HG03045 (cell line): ENCODE data around the gene SPHKAP.
"Not testable (repeated sequence)": the region's sequence is repeated elsewhere in the genome, so short reads cannot be mapped to it uniquely, and the experiment has no call there.

ENCODE experiments used
- ATAC-seq: cut with Tn5 transposase; IDR thresholded peaks from one replicate; pipeline ENCODE4 v1.9.1; 2021; ENCODE audit warnings: mild to moderate bottlenecking, moderate library complexity; ENCODE audit not compliant: unreplicated experiment

The SPHKAP gene

DNA sequence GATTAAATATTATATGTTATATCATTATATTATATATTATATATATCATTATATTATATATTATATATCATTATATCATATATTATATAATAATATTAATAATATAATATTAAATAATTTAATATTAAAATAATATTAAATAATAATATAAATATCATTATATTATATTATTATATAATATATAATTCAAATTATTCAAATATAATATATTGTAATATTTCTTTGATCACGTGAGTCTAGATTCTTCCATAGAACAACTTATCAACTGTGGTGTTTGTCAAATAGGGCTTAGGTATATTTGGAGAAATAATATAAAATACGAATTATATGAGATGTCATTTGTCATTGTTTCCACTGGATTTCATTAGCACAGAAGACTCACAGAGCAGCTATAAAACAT is 77.3 kb downstream of the SPHKAP start:
- no peak for ATAC-seq

DNA sequence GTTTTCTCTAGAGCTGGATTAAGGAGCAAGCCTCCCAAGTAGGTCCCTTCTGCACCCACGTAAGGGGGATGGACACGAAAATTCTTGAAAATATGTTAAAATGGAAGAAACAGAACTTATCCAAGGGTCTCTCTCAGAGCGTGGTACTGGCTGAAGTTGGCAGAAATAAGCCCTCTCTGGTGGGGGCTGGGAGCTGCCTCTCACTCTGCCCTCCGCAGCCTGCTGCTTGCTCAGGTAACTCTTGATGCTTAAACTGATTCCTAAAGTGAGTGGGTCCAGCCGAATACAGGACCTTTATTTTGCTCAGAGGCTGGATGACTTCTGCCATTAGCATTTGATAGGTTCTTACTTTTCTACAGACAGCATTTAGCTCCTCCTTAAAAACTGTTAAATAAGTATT is 78.1 kb downstream of the SPHKAP start:
- no peak for ATAC-seq

DNA sequence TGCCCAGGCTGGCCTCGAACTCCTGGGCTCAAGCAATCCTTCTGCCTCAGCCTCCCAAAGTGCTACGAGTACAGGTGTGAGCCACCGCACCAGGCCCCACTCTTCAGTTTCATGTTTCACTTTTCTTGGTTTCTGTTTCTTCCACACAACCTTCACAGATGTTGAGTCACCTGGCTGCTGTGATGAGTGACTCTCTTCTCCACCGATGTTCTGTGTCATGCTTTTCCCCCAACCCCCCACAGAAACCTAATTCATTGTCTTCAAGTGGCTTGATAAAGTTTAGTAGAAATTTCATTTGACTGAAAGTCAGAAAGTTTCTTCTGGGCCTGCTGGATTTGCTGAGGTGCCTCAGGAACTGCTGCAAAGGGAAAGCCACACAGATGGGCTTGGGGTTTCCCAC is 78.5 kb downstream of the SPHKAP start:
- ATAC-seq: no peak

DNA sequence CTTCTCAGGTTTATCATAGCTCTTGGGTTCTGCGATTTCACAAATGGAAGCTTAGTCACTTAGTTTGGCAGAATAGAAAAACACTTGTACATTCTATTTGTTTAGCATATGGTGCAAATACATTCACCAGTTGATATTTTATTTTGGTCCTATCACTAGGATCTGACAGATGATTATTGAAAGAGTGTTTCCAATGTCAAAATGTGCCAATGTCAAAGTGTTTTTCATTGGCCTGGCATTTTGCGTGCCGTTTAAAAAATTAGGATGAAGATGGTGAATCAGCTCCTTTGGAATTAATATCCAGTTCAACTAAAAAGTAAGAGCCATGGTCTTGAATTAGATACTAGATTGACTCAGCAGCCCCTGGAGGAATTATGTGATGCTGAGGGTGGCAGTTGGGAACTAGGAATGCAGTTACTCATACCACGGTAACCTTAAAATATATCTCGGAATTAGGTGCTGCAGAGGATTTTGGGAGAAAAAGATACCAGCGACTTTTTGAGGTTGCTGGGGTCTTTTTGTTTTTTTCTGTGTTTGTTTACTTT is 87.0 kb downstream of the SPHKAP start:
- no peak for ATAC-seq

DNA sequence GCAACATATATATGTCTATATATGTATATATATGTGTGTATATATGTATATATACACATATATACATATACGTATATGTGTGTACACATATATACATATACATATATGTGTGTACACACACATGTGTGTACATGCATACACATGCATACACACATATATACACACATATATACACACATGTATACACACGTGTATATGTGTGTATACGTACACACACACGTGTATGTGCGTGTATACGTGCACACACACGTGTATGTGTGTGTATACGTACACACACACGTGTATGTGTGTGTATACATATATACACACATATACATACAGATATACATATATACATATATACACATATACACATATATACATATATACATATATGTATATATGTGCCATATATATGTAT is 89.4 kb downstream of the SPHKAP start:
- ATAC-seq: no peak

DNA sequence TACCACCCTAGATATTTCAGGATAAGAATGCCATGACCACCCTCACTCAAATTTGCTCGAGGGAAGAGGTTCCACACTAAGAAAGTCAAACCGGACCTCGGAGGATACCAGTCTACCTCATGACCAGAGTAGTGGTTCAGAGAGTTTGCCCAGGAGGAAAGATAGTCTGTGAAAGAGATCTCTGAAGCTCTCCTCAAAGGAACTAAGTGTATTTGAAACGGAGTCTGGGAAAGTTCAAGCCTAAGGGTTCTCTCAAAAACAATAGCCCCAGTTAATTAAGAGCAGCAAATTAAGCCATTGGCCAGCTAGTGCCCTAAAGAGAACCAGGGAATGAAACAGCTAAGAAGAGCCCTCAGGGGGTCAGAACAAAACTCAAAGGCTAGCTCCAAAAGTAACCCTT is 94.9 kb downstream of the SPHKAP start:
- no peak for ATAC-seq

DNA sequence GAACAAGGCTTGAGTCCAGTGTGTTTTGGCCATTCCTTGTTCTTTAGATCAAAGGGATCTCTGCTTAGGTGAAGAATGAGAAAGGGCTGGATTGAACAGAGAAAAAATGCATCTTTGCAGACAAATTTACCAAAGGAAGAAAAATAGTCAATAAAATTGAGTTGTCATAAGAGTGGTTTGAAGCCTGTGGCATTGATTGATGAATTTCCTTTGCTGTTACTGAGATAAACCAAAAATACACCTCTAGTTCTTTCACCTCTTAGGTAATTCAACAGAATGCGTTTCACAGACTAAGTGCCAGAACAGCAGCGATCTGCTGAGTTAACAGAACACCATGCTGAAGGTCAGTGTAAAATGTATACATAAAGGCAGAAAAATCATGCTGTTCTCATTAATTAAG is 96.8 kb downstream of the SPHKAP start:
- ATAC-seq: no peak

DNA sequence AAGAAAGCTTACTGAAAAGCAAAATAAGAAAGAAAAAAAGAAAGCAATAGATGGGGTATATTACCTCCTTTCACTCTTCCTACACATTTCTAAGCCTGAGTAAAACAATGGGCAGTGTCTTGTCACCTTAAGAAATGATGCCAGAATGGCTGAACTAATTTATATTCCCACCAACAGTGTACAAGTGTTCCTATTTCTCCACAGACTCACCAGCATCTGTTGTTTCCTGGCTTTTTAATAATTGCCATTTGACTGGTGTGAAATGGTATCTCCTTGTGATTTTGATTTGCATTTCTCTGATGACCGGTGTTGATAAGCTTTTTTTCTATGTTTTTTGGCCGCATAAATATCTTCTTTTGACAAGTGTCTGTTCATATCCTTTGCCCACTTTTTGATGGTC is 98.4 kb downstream of the SPHKAP start:
- ATAC-seq: no peak

DNA sequence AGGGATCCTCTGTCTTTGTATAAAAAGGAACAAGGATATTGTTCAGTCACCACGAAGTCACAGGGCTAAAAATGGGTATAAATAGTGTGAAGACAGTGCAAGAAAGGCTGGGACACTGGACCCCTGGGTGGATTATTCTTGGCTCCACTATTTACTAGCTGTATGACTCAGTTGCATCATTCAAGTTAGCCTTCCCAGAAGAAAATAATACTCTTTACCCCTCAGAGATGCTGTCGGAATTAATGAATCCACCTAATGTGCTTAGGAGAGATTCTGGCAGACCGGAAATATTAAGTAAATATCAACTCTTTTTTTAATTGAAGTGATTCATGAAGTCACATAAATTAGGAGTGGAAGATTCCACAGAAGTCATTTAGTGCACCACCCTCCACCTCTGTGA is 98.9 kb downstream of the SPHKAP start:
- no peak for ATAC-seq

DNA sequence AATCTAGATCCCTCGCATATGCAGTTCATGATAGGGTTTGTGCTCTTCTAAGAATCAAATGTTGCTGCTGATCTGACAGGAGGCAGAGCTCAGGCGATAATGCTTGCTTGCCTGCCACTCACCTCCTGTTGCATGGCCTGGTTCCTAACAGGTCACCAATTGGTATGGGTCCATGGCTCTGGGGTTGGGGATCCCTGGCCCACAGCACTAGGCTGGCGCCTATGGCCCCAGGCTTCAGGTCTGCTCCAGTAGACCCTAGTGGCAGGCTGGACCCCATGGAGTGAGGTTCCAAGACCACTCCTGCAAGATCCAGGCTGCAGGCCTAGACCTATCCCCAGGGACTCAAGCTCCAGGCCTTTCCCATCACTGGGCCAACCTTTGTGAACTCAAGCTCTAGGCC is 102.3 kb downstream of the SPHKAP start:
- no peak for ATAC-seq

DNA sequence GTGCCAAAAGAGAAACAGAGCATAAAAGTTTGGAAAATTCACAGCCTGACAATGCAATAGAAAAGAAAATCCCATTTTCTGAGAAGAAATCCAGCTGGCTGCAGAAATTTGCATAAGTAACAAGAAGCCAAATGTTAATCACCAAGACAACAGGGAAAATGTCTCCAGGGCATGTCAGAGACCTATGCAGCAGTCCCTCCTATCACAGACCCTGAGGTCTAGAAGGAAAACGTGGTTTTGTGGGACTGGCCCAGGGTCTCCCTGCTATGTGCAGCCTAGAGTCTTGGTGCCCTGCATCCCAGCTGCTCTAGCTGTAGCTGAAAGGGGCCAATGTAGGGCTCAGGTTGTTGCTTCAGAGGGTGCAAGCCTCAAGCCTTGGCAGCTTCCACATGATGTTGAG is 104.8 kb downstream of the SPHKAP start:
- ATAC-seq: not testable (repeated sequence)

DNA sequence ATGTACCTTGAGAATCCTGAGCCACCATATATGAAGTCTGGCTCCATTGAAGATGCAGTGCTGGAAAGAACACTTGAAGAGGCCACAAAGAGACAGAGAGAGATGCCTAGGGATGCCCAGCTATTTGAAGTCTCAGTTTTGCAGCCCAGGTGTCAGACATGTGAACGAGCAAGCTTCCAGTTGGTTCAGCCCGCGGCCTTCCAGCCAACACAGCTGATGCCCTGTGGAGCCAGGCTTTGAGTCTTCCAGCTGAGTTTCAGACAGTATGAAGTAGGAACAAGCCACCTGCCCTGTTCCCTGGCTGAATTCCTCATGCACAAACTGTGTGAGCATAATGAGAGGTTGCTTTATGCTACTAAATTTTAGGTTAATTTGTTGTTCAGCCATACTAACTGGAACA is 108.8 kb downstream of the SPHKAP start:
- no peak for ATAC-seq

DNA sequence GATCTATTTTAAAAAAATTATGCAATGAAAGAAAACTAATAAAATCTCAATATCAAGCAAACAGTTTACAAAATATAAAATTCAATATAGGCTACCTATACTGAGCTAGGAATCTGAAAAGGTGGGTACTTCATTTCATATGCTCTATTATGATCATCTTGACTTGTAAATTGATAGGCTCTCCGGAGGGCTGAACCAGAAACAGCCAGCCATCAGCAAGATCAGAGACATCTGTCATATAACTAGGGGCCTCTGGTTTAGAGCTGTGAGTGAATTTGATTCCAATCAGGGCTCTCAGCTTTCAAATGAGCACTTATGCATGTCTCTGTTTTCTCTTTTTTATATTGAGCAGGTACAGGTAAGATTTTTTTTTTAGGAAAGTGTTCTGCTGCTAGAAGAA is 114.2 kb downstream of the SPHKAP start:
- ATAC-seq: no peak

DNA sequence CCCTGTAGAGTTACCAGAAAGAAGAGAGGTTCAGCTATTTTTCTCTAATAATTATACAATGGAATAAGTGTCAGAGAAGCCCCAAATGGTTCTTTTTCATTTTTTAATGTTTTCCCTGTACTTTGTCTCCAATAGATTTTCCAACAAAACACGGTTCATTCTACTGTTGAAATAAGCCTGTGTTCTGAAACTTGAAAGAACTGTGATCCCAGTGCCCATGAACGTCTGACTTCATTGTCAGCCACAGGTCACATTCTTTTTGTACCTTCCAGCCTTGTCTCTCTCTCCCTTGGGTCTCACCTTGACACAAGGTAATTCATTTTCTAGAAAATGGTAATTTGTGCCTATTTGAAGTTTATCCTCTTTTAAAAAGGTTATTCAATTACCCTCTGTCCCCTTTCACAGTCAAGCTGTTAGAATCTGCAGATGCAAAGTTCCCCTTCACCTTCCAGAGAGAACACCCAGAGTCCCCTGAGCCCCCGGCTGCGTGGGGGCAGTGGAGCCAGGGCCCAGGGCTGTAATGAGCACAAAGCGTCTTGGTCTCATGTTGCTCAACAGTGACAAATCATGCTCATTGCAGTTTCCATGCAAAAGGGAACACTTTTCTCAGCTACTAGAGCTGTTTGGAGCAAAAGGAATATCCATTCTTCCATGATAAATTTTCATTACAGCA is 115.2 kb downstream of the SPHKAP start:
- ATAC-seq: no peak

DNA sequence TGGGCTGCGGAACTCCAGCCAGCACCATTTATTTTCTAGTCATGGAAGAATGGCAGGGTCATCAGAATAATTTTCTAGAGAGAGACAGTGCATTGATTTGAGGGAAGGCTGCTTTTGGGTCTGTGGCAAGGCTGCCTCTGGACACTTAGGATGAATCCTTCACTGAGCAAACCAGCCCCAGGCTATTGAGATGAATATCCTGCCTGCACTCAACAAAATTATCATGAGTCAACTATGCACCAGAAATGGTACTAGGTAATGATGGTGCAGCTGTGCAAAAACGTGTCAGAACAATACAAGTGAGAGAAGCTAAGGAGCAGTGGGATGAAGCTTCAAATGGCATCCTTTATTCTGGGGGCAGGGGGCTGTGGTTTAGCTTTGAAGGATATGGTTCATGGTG is 115.8 kb downstream of the SPHKAP start:
- ATAC-seq: no peak

DNA sequence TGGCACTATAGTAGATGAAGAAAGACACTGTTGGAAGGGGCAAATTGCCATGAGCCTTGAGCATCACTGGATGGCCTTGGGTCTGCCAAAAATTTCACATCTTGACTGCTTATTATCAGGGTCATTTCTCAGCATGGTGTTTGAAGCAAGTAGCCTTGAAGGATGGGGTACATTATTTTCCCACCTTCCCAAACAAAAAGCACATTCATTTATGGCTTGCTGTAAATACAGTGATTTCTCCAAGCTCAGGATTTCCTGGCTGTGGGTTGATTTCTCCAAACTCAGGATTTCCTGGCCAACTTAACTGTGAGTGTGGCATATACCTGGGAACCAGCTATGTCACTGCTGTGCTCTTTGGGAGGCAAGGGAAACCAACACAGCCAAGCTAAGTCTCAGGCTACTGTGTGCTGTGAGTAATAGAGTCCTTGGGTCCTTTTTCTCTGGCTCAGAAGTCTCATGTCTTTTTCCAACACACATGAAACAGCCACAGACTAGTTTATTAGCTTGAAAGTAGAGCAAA is 116.6 kb downstream of the SPHKAP start:
- no peak for ATAC-seq

DNA sequence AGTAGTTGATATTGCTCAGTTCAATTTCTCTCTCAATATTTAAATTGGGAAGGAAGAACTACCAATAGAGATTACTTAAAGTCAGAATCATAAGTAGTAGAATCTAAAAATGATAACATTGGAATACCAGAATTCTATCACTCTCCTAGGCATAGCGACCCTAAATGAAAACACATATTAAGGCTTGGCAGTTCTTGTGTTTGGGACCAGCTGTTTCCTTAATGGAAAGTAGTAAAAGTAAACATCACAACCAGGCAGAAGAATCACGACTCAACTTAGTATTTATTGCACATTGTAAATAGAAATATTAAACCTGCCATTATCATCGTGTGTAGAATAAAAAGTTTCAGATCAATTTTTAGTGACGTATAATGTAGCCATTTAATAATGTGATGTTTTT is 117.5 kb downstream of the SPHKAP start:
- ATAC-seq: no peak

DNA sequence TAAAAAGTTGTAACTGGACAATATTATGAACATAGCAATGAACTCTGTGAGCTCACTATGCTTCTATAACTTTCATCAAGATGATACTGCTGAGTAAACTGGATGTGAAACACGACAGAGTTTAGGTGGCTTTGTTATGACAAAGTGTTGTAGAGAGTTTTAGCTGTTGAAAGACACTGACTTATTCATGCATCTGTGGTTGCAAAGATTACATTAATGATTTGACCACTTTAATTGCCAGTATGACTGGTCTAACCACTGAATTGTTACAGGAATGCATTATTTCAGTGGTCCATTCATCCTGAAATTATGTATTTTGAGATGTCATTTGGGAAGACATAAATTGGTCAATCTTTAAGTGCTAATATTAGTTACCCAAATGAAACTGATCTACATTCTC is 117.9 kb downstream of the SPHKAP start:
- ATAC-seq: no peak

DNA sequence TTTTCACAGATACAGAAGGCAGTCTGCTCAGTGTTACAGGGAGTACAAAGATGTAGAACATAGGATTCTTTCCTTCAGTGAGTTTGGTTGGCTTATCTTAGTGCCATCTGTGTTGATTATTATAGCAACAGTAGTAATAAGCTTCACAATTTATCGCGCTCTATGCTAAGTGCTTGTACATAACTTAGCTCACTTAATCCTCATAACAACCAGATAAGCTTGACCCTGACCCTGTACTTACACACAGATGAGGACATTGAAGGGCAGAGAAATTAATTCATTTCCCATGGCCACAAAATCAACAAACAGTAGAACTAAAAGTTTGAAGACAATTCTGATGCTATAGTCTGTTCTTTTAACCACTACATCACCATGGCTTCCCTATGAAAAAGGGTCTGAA is 121.8 kb downstream of the SPHKAP start:
- no peak for ATAC-seq

DNA sequence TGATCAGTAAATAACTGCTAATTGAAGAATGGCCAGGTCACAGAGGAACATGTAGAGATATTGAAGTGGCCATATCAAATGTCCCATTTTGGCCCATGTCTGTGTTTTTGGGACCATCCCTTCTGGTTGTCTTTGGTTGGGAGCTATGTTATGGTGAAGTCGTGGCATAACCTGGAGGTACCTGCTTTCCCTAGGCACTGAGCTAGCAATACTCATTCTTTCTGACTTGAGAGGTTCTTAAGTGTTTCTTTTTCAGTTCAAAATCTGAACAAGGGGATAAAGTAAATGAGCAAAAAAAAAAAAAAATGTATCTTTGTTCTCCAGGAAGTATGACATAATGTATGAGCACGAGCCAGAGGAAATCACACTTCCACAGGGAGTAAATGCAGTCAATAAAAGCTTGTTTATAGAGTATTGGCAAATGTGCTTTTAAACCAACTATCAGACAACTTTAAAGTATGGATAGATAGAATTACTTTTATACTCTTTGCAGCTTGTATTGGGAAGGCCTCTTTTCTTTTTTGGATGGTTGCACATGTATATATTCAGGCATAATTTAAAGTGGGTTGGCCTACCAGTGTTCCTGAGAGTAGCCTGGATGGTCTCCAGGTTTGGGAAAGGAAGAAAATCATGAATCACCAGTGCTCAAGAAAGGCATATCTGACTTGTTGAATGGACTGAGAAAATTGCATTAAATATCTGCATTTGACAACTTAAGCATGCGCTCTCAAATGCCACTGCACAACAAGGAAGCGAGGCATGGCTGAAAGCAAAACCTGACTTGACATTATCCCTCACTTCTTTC is 125.0 kb downstream of the SPHKAP start:
- ATAC-seq: no peak

DNA sequence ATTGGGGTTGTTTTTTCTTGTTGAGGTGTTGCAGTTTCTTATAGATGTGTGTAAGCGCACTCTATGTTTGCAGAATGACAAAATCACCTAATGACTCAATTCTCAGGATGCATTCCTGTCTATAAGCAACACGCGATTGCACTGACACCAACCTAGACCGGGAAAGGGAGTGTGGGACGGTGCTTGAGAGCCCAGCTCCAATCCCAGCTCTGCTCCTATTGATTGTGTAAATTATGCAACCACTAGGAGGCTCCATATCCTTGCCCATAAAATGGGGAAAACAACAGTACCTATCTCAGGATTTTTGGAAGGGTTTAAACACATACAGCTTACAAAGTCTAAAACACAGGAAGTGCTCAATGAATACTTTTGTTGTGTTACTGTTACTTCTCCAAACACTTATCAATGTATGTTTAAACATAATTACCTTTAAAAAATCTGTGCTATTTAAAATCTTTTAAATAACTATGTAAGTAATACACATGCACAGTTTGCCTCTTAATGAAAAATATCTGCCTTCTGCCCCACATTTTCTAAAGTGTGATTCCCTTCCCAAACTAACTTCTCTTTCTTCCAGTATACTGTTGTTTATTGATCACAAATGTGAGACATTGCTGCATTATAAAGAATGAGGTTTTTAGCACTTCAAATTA is 132.5 kb downstream of the SPHKAP start:
- ATAC-seq: no peak

DNA sequence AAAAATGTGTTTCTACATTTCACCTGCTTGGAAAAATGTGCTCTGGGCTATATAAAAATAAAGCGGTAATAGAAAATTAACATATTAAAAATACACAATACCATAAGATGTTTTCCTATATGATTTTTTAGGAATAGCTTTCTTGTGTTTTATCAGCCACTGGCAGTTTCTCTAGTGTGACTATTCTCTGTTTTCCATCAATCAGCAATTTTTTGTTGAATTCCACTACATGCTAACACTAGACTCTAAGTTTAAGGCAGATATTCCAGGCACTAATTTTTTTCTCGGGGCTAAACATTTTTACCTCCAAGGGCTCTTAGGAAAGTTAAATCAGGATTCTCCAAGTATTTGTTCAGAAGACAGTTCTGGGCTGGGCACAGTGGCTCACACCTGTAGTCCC is 140.5 kb downstream of the SPHKAP start:
- no peak for ATAC-seq
